Measurements from ENCODE around the gene INTU. TPM values are rescaled to one million over a fixed set of nuclear protein-coding genes. Genes with fewer than 3 reads are reported as not detected.

Gene INTU
- total RNA-seq, 6 experiments from 2014 or later, result 1.1 to 2.0 (median 1.3) TPM

DNA sequence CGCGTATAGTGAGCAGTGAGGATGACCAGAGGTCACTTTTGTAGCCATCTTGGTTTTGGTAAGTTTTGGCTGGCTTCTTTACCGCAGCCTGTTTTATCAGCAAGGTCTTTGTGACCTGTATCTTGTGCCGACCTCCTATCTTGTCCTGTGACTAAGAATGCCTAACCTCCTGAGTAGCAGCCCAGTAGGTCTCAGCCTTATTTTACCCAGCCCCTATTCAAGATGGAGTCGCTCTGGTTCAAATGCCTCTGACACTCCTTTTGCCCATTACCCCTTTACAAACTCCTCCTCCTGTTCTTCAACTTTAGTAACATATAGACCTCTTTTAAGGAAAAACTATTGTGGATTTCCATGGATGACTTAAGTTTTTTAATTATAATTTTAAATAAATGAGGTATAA is 2.6 kb upstream of the INTU start:
- DNase-seq (no peak), ATAC-seq (no peak)
- intact Hi-C loops (cut with DNase I), result no loop called here
- 78% methylated on average over 4 of the region's 5 CpGs for WGBS (ENCODE audit: insufficient coverage, low coverage, low lambda C conversion rate, missing lambda C conversion rate)
- H3K4me1 ChIP-seq, result peaks cover 0 to 5% (median 0%) of the 10 kb centered on the region in 4 donors
- no peaks in the 10 kb centered on the region for H3K36me3 ChIP-seq
- no peaks in the 10 kb centered on the region for H3K27me3 ChIP-seq
- no peak overlapping the region for H3K27ac ChIP-seq
- H3K4me3 ChIP-seq, result no peak overlapping the region
- no peaks in the 10 kb centered on the region for H3K9me3 ChIP-seq
- TF ChIP-seq CTCF (IDR thresholded peaks at IDR 0.05) (no peak), POLR2A (IDR thresholded peaks at IDR 0.05) (no peak)

GRCh38 chr4:127631420-127631819 is 1.3 kb upstream of the INTU start:
- DNase-seq (no peak), ATAC-seq (no peak)
- intact Hi-C loops (cut with DNase I), result no loop called here
- Histone ChIP-seq H3K36me3 (no peaks in the 10 kb centered on the region), H3K9me3 (no peaks in the 10 kb centered on the region), H3K27me3 (no peaks in the 10 kb centered on the region), H3K4me3 (no peak overlapping the region), H3K27ac (no peak overlapping the region), H3K4me1 (peaks cover 0 to 5% (median 0%) of the 10 kb centered on the region in 4 donors)
- WGBS (ENCODE audit: insufficient coverage, low coverage, low lambda C conversion rate, missing lambda C conversion rate), result 63% methylated on average over 2 of the region's 2 CpGs
- TF ChIP-seq CTCF (IDR thresholded peaks at IDR 0.05), result no peak
- no peak for TF ChIP-seq POLR2A (IDR thresholded peaks at IDR 0.05)

GRCh38 chr4:127634181-127634580 is 1.4 kb downstream of the INTU start:
- DNase-seq (no peak), ATAC-seq (no peak)
- no peaks in the 10 kb centered on the region for H3K27me3 ChIP-seq
- intact Hi-C loops (cut with DNase I), result no loop called here
- no peaks in the 10 kb centered on the region for H3K36me3 ChIP-seq
- H3K9me3 ChIP-seq, result no peaks in the 10 kb centered on the region
- TF ChIP-seq CTCF (IDR thresholded peaks at IDR 0.05) (no peak), POLR2A (IDR thresholded peaks at IDR 0.05) (no peak)
- H3K4me3 ChIP-seq, result no peak overlapping the region
- peaks cover 0 to 5% (median 0%) of the 10 kb centered on the region in 4 donors for H3K4me1 ChIP-seq
- no peak overlapping the region for H3K27ac ChIP-seq
- 90% methylated on average over 3 of the region's 3 CpGs for WGBS (ENCODE audit: insufficient coverage, low coverage, low lambda C conversion rate, missing lambda C conversion rate)

DNA sequence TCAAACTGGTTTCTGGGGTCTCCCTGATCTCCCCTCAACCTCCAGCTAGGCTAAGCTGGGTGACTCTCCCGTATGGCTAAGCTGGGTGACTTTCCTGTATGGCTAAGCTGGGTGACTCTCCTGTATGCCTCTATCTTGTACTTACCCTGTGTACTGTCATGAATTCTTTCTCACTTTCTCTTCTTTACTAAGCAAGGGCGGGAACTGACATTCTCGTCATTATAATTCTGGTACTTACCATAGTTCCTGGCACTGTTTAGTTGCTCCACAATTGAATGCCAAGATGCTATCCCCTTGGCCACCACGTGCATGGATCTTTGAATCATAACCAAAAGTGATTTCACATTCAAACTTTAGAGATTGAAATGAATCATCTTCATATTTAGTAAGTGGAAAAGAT is 8.8 kb downstream of the INTU start:
- Histone ChIP-seq H3K4me1 (no peaks in the 10 kb centered on the region), H3K27ac (no peak overlapping the region), H3K36me3 (no peaks in the 10 kb centered on the region), H3K27me3 (no peaks in the 10 kb centered on the region), H3K4me3 (no peak overlapping the region), H3K9me3 (no peaks in the 10 kb centered on the region)
- ATAC-seq (no peak), DNase-seq (no peak)
- intact Hi-C loops (cut with DNase I), result no loop called here
- TF ChIP-seq POLR2A (IDR thresholded peaks at IDR 0.05) (no peak), CTCF (IDR thresholded peaks at IDR 0.05) (no peak)
- WGBS (ENCODE audit: insufficient coverage, low coverage, low lambda C conversion rate, missing lambda C conversion rate), result 69% methylated on average over 3 of the region's 4 CpGs

GRCh38 chr4:127642169-127642568 is 9.4 kb downstream of the INTU start:
- Histone ChIP-seq H3K27ac (no peak overlapping the region), H3K4me1 (no peaks in the 10 kb centered on the region), H3K27me3 (no peaks in the 10 kb centered on the region), H3K4me3 (no peak overlapping the region), H3K9me3 (no peaks in the 10 kb centered on the region), H3K36me3 (no peaks in the 10 kb centered on the region)
- ATAC-seq (no peak), DNase-seq (no peak)
- intact Hi-C loops (cut with DNase I), result no loop called here
- TF ChIP-seq POLR2A (IDR thresholded peaks at IDR 0.05) (no peak), CTCF (IDR thresholded peaks at IDR 0.05) (no peak)

All from right lobe of liver (tissue), 6 donors.